Forelimb muscle (tissue), 1 donor: ENCODE data around the gene SLC6A6. TPM values are rescaled to one million over a fixed set of nuclear protein-coding genes. Genes with fewer than 3 reads are reported as not detected.

Experiments used
- DNase-seq: peaks from one replicate; pipeline ENCODE4 v3.0.0-alpha.2; 2013; ENCODE audit warnings: low read depth
- polyA plus RNA-seq: library from polyadenylated mRNA; unstranded; fragments of 120-200 nt; gene quantifications from one replicate; pipeline ENCODE4 v1.2.1, GENCODE V29; 2013; ENCODE audit not compliant: insufficient read length

SLC6A6 gene
- polyA plus RNA-seq, 1 donor, result 4.9 TPM

- peak; percentile 93 for DNase-seq
Observed at GRCh38 chr3:14452740-14453710, 50.6 kb downstream of the SLC6A6 start.

DNA sequence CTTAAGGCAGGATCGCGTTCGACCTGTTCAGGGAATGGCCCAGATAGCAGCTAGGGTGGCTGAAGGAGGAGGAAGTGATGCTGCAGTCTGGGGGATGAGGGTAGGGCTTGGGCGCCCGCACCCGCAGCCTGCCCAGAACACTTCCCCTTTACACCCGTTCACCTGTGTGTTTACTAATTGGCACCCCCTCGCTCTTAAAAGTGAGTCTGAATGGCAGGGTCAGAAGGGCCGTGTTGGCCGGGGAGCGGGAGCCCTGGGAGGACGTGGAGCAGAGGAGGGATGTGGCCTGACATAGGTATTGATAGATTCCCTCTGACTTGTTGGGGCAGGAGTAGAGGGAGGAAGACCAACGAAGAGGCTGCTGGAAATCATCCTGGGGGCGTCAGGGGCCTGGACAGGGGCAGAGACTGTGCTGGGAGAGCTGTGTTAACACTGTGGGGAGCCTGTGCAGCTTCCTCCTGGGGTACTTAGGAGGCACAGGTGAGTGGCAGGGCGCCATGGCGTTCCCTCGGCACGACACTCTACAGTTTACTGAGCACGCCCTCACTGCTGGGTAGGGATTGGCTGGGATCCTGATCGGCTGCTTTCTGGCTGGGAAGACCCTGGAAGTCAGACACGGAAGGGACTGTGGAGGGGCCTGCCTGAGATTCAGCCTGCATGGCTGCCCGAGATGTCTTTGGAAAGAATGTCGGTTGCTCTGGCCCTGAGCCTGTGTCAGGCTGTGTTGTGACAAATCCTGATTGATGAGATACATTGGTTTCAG lies 51.7 kb downstream of the SLC6A6 start:
- DNase-seq, result no peak

- no peak for DNase-seq
Observed at GRCh38 chr3:14454639-14455310, 52.4 kb downstream of the SLC6A6 start.

DNA sequence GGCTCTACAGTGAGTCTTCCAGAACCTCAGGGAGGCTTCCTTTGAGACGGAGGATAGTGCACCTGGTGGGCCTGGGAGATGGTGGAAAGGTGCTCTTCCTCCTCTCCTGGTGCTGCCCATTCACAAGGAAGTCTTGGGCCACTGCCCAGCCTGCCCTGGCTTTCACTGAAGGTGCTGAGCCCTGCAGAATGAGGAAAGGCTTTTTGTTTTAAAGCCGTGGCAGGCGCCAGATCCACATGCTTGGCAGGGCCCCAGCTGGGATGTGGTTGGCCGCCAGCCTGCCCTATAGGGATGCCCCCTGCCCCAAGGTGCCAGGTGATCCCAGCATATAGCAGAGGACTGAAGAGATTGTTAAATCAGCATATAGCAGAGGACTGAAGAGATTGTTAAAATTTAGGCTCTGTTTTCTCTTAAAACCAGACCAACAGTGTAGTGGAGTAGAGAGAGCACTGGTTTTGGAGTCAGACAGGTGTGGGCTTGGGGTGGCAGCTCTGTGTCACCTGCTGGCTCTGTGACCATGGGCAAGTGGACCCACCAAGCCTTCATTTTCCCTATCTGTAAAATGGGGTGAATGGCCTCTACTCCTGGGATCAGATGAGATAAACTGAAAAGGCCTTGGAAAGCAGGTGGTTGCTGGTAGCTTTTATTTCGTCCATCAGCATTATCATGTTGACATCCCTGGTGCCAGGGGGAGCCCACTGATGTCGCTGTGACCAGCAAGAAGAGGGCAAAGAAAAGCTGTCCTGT lies 53.3 kb downstream of the SLC6A6 start:
- DNase-seq, result no peak

- DNase-seq, result no peak
Observed at GRCh38 chr3:14456794-14457193, 54.4 kb downstream of the SLC6A6 start.

GRCh38 chr3:14457481-14457880 lies 55.1 kb downstream of the SLC6A6 start:
- no peak for DNase-seq

DNA sequence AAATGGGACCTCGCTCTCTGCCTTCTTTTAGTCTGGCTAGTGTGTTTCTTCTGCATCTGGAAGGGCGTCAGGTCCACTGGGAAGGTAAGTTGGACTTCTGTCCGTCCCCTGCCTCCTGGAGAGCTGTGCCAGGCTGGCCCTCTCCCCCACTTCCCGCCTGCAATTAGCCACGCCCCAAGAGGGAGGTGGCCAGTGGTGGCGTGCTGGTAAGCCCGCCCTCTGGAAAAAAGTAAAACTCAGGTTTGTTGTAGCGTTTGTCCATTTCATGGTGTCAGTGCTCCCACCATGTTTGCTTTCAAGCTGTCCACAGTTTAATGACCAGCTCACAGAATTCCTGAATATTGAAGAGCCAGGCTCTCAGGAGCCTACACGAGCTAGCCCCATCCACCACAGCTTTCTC lies 55.6 kb downstream of the SLC6A6 start:
- no peak for DNase-seq

GRCh38 chr3:14458434-14459275 lies 56.2 kb downstream of the SLC6A6 start:
- DNase-seq, result no peak

GRCh38 chr3:14459384-14459783 lies 57.0 kb downstream of the SLC6A6 start:
- no peak for DNase-seq

DNA sequence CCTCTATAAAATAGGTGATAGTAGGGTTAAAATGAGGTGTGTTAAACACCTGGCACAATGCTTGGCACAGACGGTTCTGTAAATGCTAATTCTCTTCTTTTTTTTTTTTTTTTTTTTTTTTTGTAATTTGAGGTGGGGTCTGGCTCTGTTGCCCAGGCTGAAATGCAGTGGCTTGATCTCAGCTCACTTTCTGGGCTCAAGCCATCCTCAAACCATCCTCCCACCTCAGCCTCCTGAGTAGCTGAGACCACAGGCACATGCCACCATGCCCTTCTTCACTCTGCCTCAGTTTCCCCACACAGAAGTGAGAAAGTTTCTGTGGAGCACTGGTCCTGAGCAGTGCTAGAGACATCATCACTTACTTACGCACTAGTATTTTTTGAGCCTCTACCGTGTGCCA lies 57.4 kb downstream of the SLC6A6 start:
- DNase-seq, result no peak

DNA sequence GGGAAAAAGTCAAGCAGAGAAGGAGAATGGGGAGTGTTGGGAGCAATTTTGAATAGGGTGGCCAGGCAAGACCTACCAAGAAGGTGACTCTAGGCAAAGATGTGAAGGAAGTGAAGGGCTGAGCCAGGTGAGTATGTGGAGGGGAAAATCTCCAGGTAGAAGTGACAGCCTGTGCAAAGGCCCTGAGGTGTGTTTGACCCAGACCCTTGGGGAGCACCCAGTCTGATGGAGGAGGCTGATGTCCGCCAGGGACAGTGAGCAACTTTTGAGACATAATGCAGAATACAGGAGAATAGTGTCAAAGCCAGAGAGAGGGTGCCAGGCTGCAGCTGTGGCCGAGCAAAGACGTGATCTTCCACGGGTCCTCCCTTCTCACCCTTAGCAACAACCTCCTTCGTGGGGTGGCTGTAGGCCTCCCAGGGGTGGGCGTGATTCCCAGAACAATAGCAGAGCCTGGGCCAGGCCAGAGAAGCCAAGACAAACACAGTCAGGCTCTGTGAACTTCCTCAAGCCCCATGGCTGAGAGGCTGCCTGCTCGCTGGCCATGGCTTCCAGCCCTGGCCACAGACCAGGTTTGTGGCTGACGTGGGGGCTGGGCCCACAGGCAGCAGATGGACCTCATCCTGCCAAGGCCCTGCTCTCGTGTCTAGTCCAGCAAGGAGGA lies 58.1 kb downstream of the SLC6A6 start:
- no peak for DNase-seq

DNA sequence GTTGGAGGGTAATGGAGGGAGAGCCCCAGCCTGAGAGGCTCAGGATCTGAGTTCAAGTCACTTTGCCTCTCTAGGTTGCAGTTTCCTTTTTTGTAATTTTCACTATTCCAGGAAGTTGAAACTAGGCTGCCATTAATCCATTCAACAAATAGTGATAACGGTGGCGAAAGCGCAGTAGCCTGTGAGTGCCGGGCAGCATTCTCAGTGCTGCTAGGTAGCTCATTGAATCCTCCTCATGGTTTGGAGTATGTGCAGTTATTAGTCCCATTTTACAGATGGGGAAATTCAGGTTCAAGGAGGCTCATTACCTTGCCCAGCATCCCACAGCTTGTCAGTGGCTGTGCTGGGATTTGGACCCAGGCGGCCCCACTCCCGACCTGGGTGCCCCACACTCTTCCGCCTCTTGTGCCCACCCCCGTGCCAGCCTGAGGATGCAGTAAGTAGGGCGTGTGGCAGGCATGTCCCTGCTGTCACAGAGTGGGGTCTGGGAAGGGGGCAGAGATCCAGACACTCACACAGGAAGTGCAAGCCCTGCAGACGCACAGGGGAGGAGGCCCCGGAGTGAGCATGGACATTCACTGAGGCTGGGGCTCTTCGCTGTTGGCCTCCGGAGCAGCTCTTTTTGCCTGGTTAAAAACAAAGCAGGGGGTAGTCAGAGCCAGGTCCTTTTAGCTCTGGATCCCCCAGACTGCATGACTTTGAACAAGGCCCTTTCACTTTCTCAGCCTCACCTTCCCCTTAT lies 58.8 kb downstream of the SLC6A6 start:
- DNase-seq, result no peak

- DNase-seq, result no peak
Observed at GRCh38 chr3:14461748-14462324, 59.4 kb downstream of the SLC6A6 start.

- no peak for DNase-seq
Observed at GRCh38 chr3:14462738-14463137, 60.3 kb downstream of the SLC6A6 start.

DNA sequence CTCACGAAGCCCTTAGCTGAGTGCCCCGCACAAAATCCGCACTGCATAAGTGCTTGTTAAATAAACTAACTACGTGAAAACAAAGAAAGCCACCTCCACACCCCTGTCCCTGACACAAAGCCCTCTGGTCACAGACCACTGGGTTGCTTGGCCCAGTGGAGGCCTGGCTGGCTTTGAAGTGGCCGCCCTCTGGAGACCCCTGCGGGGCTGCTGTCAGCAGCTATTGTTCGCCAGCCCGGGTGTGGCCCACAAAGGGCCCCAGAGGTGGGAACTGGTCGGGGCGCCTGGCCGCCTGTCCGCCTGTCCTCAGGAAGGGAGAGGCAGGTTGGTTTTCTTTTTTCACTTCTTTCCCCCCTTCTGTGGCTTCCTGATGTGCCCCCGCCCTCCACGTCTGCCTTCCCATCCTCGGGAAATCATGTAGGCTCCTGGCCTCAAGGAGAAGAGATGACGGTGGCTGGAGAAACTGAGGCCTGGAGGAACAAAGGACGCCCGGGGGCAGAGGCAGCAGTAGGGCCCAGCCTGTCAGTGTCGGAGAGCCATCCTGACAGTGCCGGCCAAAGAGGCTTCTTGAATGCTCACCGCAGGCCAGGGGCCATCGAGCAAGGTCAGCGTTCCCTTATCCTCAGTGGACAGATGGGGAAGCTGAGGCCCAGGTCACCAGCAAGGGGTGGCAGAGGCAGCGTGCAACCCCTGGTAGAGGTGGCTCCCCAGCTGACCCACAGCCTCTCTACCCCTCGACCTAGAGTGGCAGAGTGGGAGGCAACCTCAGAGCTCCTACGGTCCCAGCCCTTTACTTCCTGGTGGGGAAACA lies 61.1 kb downstream of the SLC6A6 start:
- DNase-seq, result no peak

DNA sequence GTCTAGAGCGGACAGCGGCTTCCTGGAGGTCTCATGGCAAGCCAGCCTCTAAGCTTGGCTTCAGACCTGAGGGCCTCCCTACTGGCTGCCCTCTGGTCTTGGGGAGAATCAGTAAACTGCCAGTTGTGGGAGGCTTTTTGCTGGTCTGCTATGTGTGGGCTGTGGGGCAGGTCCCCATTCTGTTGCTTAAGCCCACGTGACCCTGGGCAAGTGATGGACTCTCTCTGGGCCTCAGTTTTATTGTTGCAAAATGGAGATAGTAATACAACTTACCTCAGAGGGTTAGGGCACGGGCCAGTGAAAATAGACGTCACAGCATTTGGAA lies 61.7 kb downstream of the SLC6A6 start:
- DNase-seq, result no peak

DNA sequence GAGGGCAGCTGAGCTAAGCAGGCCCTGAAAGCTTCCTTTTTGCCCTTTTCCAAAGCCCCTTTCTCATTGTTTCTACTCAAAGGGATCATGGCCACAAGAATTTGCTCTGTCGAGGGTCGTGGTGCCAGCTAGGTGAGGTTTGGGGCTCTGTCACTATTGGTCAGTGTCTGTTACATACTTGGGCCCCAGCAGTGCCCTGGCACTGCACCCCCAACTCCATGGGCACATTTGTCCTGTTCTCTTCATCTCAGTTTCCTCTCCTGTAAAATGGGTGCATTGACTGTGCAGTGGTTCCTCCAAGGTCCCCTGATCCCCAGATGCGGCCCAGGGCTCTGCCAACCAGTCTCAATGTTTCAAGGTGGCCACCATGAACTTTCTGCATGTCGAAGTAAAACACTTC lies 62.1 kb downstream of the SLC6A6 start:
- DNase-seq, result no peak

DNA sequence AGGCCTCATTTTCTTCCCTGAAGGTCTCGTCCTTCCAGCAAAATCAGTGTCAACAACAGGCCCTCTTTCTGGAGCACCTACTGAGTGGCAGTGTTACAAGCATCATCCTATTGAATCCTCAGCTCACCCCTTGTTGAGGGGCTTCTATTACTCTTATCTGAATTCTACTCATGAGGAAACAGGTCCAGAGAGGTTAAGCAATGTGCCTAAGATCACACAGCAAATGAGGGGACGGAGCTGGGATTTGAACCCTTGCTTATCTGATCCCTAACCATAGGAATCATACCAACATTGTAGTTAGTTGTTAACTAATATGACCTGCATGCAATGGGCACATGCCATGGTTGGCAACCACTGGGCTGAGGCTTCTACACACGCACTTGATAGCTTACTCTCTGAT lies 63.0 kb downstream of the SLC6A6 start:
- no peak for DNase-seq
